Left forelimb (tissue), 1 donor: ENCODE data around the gene CNPY3.

Experiments
- DNase-seq: peaks from one replicate; pipeline ENCODE4 v3.0.0-alpha.2; 2018; ENCODE audit warnings: low spot score

CNPY3 gene

GRCh38 chr6:42981836-42982235 is 52.6 kb downstream of the CNPY3 start:
- no peak for DNase-seq

- peak; percentile 96 for DNase-seq
Observed at GRCh38 chr6:42984001-42984923, 55.0 kb downstream of the CNPY3 start, which contains the start of gene PPP2R5D. Gene PPP2R5D, plus strand, starts transcription at chr6:42984570. Its CDS starts 108 bp downstream, at chr6:42984678.

DNA sequence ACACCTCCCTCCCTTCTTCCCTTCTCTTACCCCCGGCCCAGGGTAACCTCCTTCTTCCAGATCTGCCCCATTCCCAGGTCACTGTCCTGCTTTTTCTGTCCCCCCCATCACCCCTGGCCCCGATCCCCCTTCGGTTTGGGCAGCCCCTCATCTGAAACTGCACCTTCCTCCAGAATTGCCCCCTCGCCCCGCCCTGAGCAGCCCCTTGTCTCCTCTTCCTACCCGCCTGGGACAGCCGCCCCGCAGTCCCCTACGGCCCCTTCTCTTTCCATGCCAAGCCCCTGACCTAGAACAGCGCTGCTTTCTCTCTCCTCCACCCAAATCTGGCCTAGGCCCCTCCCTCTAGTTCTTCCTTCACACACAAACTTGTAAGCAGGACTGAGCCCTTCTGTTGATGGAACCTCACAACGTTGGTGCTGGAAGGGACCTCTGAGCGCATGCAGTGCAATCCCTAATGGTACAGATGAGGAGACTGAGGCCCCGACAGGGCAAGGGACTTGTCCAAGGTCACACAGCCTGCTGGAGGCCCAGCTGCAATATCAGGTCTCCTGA is 55.7 kb downstream of the CNPY3 start:
- no peak for DNase-seq

DNA sequence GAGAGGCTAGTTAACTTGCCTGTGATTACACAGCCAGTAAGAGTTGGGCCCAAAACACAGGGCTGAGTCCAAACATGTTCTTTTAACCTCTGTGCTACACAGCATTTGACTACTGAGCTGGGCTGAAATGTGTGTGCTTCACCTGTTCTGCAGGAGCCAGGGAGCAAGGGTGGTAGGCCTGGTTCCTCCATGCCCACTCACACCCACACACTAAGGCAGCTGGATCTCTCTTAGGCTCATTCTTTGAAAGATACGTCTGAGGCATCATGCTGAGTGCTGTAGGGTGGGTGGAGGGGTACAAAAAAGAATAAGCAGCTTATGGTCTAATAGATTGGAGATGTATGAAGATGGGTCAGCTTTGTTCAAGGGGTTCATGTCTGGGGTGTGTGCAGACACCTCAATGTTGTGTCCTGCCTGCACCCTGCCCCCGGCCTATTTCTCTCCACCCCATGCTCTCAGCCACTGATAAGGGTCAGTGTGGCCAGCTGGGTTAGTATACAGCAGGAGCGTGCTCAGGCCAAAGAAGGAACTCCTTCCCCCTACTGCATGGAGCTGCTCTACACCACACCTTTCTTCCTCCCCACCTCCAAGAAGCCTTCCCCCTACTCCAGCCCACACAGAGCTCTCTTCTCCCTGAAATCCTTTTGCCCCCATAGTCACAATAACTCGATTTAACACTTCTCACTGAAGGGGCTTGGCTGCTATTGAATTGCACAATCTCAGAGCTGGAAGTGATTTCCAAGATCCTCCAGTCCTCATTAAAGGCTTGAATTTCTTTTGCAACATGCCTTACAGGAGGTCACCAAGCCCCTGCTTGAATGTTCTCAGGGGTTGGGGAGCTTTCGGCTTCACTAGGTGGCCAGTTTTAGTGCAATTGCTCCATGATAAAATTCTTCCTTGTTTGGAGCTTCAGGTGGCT is 58.5 kb downstream of the CNPY3 start:
- DNase-seq = no peak

- no peak for DNase-seq
Observed at GRCh38 chr6:42988486-42989020, 59.3 kb downstream of the CNPY3 start.
